IMR-90 (cell line): ENCODE results near the gene ELMO1. TPM values are rescaled to one million over a fixed set of nuclear protein-coding genes. Genes with fewer than 3 reads are reported as not detected.

Experiments
- ATAC-seq: fragments of 200-7000 bp; cut with Tn5 transposase; 2 replicates; pipeline ENCODE4 v1.9.1; 2020; ENCODE audit warnings: low read depth, mild to moderate bottlenecking, moderate library complexity
- BruUV-seq: library from RNA; stranded (reverse); fragments of 400-500 nt; replicated peaks from 2 replicates; lab custom pipeline; 2021; lab: Mats Ljungman, UMichigan
- CTCF ChIA-PET: fragments of 300-600 bp; formaldehyde crosslinking; extraction: SDS; loops from one replicate; lab custom pipeline; 2021; ENCODE audit warnings: antibody characterized with exemption; lab: Yijun Ruan, JAX
- POLR2A ChIA-PET: fragments of 300-600 bp; sonication (Branson Sonifier 250); formaldehyde crosslinking; loops from one replicate; lab custom pipeline; 2022; ENCODE audit warnings: antibody characterized with exemption; ENCODE audit not compliant: unreplicated experiment; lab: Charles Lee
- DNase-seq: peaks from one replicate; pipeline ENCODE4 v3.0.0; 2013
- H2AFZ ChIP-seq: replicated peaks from 2 replicates; pipeline ENCODE3; 2013; ENCODE audit warnings: low read length, mild to moderate bottlenecking; ENCODE audit not compliant: poor library complexity
- H2AK5ac ChIP-seq: 2 replicates; pipeline ENCODE4 v1.6.1; 2013; ENCODE audit warnings: low read depth, low read length, inconsistent platforms
- H2AK9ac ChIP-seq: replicated peaks from 2 replicates; pipeline ENCODE3; 2013; ENCODE audit warnings: mild to moderate bottlenecking, low read depth, low read length, moderate library complexity; ENCODE audit not compliant: poor library complexity
- H2BK120ac ChIP-seq: 2 replicates; pipeline ENCODE4 v1.6.1; 2013; ENCODE audit warnings: low read depth, low read length, inconsistent platforms
- H2BK15ac ChIP-seq: 3 replicates; pipeline ENCODE4 v1.6.1; 2013; ENCODE audit warnings: low read depth, low read length, inconsistent platforms
- H2BK20ac ChIP-seq: 2 replicates; pipeline ENCODE4 v1.6.1; 2013; ENCODE audit warnings: low read depth, mild to moderate bottlenecking, inconsistent platforms, low read length, moderate library complexity
- H2BK5ac ChIP-seq: 2 replicates; pipeline ENCODE4 v1.6.1; 2013; ENCODE audit warnings: mild to moderate bottlenecking, low read depth, low read length, inconsistent platforms; ENCODE audit not compliant: poor library complexity, severe bottlenecking
- H3K14ac ChIP-seq: replicated peaks from 2 replicates; pipeline ENCODE4 v1.6.1; 2013; ENCODE audit warnings: low read depth, low read length, inconsistent platforms
- H3K18ac ChIP-seq: 2 replicates; pipeline ENCODE4 v1.6.1; 2013; ENCODE audit warnings: low read depth, low read length, control low read depth
- H3K23ac ChIP-seq: 2 replicates; pipeline ENCODE4 v1.6.1; 2013; ENCODE audit warnings: low read depth, low read length, inconsistent platforms
- H3K27ac ChIP-seq: 2 replicates; pipeline ENCODE4 v1.5.1; 2013; ENCODE audit warnings: mild to moderate bottlenecking, control low read depth, low read length; ENCODE audit not compliant: insufficient read depth
- H3K27me3 ChIP-seq: 2 replicates; pipeline ENCODE4 v1.6.1; 2013; ENCODE audit warnings: low read length; ENCODE audit not compliant: control insufficient read depth, insufficient read depth
- H3K36me3 ChIP-seq: 2 replicates; pipeline ENCODE4 v1.6.1; 2013; ENCODE audit warnings: low read length, mixed read lengths; ENCODE audit not compliant: control insufficient read depth, insufficient read depth
- H3K4ac ChIP-seq: 2 replicates; pipeline ENCODE4 v1.6.1; 2013; ENCODE audit warnings: low read depth, low read length, inconsistent platforms
- H3K4me1 ChIP-seq: 2 replicates; pipeline ENCODE4 v1.6.1; 2013; ENCODE audit warnings: low read length, mixed read lengths; ENCODE audit not compliant: control insufficient read depth, insufficient read depth
- H3K4me2 ChIP-seq: 2 replicates; pipeline ENCODE4 v1.6.1; 2013; ENCODE audit warnings: low read depth, mild to moderate bottlenecking, control low read depth, low read length, moderate library complexity
- H3K4me3 ChIP-seq: 2 replicates; pipeline ENCODE4 v1.5.1; 2013; ENCODE audit warnings: low read depth, mild to moderate bottlenecking, control low read depth, low read length, moderate library complexity; ENCODE audit not compliant: insufficient read depth
- H3K56ac ChIP-seq: 2 replicates; pipeline ENCODE4 v1.6.1; 2013; ENCODE audit warnings: low read length, inconsistent platforms; ENCODE audit not compliant: insufficient read depth; ENCODE audit errors: extremely low read depth
- H3K79me1 ChIP-seq, 2 experiments: 2 replicates each; pipeline ENCODE4 v1.6.1; 2013; ENCODE audit warnings: low read length in 2 of 2, inconsistent platforms in 1 of 2, low read depth in 1 of 2
- H3K9ac ChIP-seq: 2 replicates; pipeline ENCODE4 v1.6.1; 2013; ENCODE audit warnings: low read depth, low read length, control low read depth
- H3K9me1 ChIP-seq: 2 replicates; pipeline ENCODE4 v1.6.1; 2013; ENCODE audit warnings: low read length, inconsistent platforms; ENCODE audit not compliant: insufficient read depth
- H3K9me3 ChIP-seq: 2 replicates; pipeline ENCODE4 v1.6.1; 2013; ENCODE audit warnings: low read length; ENCODE audit not compliant: control insufficient read depth, insufficient read depth
- H4K20me1 ChIP-seq: 2 replicates; pipeline ENCODE4 v1.6.1; 2013; ENCODE audit warnings: low read length, inconsistent platforms; ENCODE audit not compliant: insufficient read depth
- H4K5ac ChIP-seq: 2 replicates; pipeline ENCODE4 v1.6.1; 2013; ENCODE audit warnings: mild to moderate bottlenecking, low read depth, low read length, control low read depth
- H4K8ac ChIP-seq, 2 experiments: 2 replicates each; pipeline ENCODE4 v1.6.1; 2013; ENCODE audit warnings: low read depth in 2 of 2, low read length in 2 of 2, control low read depth in 1 of 2, inconsistent platforms in 1 of 2
- H4K91ac ChIP-seq: 2 replicates; pipeline ENCODE4 v1.6.1; 2013; ENCODE audit warnings: low read depth, low read length, inconsistent platforms; ENCODE audit not compliant: insufficient read depth
- BHLHE40 ChIP-seq: fragments of 150-350 bp; IDR thresholded peaks from 2 replicates; pipeline ENCODE4 v1.6.1; 2016; ENCODE audit warnings: mild to moderate bottlenecking, low read depth, low read length
- MAFK ChIP-seq: IDR thresholded peaks from 2 replicates; pipeline ENCODE4 v1.6.1; 2012; ENCODE audit warnings: low read depth, low read length, improper control_type of control experiment
- MXI1 ChIP-seq: IDR thresholded peaks from 2 replicates; pipeline ENCODE4 v1.6.1; 2012; ENCODE audit warnings: low read depth, mild to moderate bottlenecking, low read length, moderate library complexity, borderline replicate concordance
- POLR2A ChIP-seq: IDR thresholded peaks from 2 replicates; pipeline ENCODE4 v1.6.1; 2012; ENCODE audit warnings: mild to moderate bottlenecking, low read depth, low read length
- WGBS, 2 experiments: methylation state at CpG; one replicate each; pipeline versions ENCODE4 v1.1.5 to v1.1.7; 2013; ENCODE audit warnings: missing lambda C conversion rate in 2 of 2; ENCODE audit not compliant: insufficient read length in 1 of 2; ENCODE audit errors: extremely low coverage in 2 of 2; 5-methylcytosine and 5-hydroxymethylcytosine counted together
- dilution Hi-C: fragments of 300-500 bp; cut with HindIII; formaldehyde crosslinking; loops from one replicate; pipeline ENCODE4 v1.14.3; 2018; ENCODE audit warnings: low sequenced_read_pairs; ENCODE audit not compliant: unreplicated experiment
- in situ Hi-C: fragments of 300-500 bp; cut with MboI; formaldehyde crosslinking; loops from 3 replicates; pipeline ENCODE4 v1.14.3; 2019; ENCODE audit warnings: low sequenced_read_pairs, inconsistent platforms, mixed read lengths
- intact Hi-C: fragments of 100-400 bp; cut with micrococcal nuclease; formaldehyde crosslinking; loops from 2 replicates; pipeline ENCODE4 v1.10.0; 2022
- polyA plus RNA-seq, 3 experiments: library from polyadenylated mRNA; depleted of rRNA; stranded (reverse); fragments of >200 nt; gene quantifications; 2 replicates each; pipeline ENCODE4 v1.2.3, GENCODE V29; 2012; ENCODE audit warnings: low replicate concordance in 1 of 3
- total RNA-seq: library from RNA; depleted of rRNA; stranded (reverse); fragments of >200 nt; gene quantifications from 2 replicates; pipeline ENCODE4 v1.2.3, GENCODE V29; 2012
- TF ChIP-seq, protein P1 (sequence below): conservative IDR thresholded peaks from 2 replicates; pipeline ENCODE4 v1.5.1; 2012; ENCODE audit warnings: mild to moderate bottlenecking, low read depth, low read length, improper control_type of control experiment

Gene ELMO1
- total and polyA plus RNA-seq, 2 of the 4 experiments (the other 2 are of a cell fraction): 0.03 TPM; not detected in 1

DNA sequence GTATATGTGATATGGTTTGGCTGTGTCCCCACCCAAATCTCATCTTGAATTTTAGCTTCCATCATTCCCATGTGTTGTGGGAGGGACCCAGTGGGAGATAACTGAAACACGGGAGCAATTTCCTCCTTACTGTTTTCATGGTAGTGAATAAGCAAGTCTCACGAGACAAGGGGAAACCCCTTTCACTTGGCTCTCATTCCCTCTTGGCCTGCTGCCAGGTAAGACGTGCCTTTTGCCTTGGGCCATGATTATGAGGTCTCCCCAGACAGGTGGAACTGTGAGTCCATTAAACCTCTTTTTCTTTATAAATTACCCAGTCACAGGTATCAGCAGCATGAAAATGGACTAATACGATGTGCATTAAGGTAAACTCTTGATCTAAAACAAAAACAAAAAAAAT lies 367.2 kb downstream of the ELMO1 start:
- Histone ChIP-seq H3K4me3 (no peak overlapping the region), H3K56ac (no peak overlapping the region), H4K8ac (no peak overlapping the region), H2BK5ac (no peak overlapping the region), H3K18ac (no peak overlapping the region), H3K9me1 (no peaks in the 10 kb centered on the region), H3K9me3 (no peaks in the 10 kb centered on the region), H3K27ac (no peak overlapping the region), H2BK20ac (no peak overlapping the region), H2AK5ac (no peak overlapping the region), H3K36me3 (no peaks in the 10 kb centered on the region), H2AK9ac (no peak overlapping the region), H3K27me3 (no peaks in the 10 kb centered on the region; the same call in 1 of the 2 replicates), H3K79me1 (no peaks in the 10 kb centered on the region), H3K14ac (no peak overlapping the region), H3K4me2 (no peak overlapping the region), H3K23ac (no peak overlapping the region), H4K5ac (no peak overlapping the region), H3K4ac (no peak overlapping the region), H2AFZ (no peak overlapping the region), H3K4me1 (peaks cover 5% of the 10 kb centered on the region), H4K91ac (no peak overlapping the region), H3K9ac (no peak overlapping the region), H2BK15ac (no peak overlapping the region), H4K20me1 (no peaks in the 10 kb centered on the region), H2BK120ac (no peak overlapping the region)
- BruUV-seq: no TSS peak
- in situ Hi-C loops (no loop called here), intact Hi-C loops (no loop called here), dilution Hi-C loops (no loop called here)
- ATAC-seq (no peak), DNase-seq (no peak)
- 0% methylated on average over 1 of the region's 4 CpGs; no CpG with 5 or more reads in 1 of the 2 experiments for WGBS, 2 experiments
- POLR2A ChIA-PET: no interaction called here
- CTCF ChIA-PET: no interaction called here
- no peak for TF ChIP-seq BHLHE40
- TF ChIP-seq MXI1: no peak
- no peak for TF ChIP-seq MAFK
- TF ChIP-seq, protein P1, sequence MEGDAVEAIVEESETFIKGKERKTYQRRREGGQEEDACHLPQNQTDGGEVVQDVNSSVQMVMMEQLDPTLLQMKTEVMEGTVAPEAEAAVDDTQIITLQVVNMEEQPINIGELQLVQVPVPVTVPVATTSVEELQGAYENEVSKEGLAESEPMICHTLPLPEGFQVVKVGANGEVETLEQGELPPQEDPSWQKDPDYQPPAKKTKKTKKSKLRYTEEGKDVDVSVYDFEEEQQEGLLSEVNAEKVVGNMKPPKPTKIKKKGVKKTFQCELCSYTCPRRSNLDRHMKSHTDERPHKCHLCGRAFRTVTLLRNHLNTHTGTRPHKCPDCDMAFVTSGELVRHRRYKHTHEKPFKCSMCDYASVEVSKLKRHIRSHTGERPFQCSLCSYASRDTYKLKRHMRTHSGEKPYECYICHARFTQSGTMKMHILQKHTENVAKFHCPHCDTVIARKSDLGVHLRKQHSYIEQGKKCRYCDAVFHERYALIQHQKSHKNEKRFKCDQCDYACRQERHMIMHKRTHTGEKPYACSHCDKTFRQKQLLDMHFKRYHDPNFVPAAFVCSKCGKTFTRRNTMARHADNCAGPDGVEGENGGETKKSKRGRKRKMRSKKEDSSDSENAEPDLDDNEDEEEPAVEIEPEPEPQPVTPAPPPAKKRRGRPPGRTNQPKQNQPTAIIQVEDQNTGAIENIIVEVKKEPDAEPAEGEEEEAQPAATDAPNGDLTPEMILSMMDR: no peak
- TF ChIP-seq POLR2A: no peak
